MM.1S (cell line): ENCODE measurements around the gene SEC22C.

Source experiments
- CTCF ChIP-seq: fragments of 300-600 bp; sonication (generic); IDR thresholded peaks from 2 replicates; pipeline ENCODE4 v1.5.1; 2016; ENCODE audit warnings: antibody characterized with exemption, low read length, mixed read lengths
- EZH2 ChIP-seq: fragments of 300-600 bp; sonication (generic); optimal IDR thresholded peaks from 2 replicates; pipeline ENCODE3; 2017; ENCODE audit warnings: low read depth, mild to moderate bottlenecking, antibody characterized with exemption, low read length, mixed read lengths

DNA sequence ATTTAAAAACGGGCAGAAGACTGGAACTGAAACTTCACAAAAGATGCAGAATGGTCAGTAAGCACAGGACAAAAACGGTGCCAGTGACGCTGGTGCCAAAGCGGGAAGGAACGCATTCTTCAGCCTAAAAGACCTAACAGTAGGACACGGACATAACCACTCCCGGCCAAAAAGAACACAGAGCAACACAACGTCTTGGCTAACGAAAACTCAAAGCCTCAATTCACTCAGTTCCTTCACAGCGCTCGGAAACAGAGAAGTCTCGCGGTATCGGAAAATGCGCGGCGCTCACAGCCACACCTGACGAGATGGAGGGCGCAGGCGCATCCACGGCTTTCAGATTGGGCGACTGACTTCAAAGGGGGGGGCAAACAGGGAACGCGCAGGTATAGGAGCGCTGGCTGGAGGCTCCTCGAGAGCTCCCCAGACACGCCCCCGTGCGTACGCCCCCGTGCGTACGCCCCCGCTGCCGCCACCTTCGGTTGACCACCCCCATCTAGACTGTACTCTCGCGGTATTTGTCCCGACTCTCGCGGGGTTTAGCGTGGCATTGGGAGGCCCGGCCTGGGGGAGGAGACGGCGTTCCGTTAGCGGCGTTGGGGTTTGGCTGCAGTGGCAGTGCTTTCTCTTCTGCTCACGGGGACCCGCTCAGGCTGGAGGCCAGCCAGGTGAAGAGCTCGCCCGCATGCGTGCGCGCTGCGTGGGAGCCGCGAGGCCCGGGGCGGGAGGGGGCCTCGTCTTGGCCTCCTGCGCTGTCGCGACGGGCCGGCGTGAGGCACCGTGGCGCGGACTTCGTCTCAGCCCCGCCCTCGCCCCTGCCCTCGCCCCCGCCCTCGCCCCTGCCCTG, 18.6 kb upstream of the SEC22C start, which contains the start of gene NKTR:
- TF ChIP-seq CTCF (no peak), EZH2 (no peak)
